Transverse colon (tissue), 4 donors: ENCODE measurements around the gene UNC80.

Experiments used
- CTCF ChIP-seq, 5 experiments: fragments of 200-600 bp in 3 of 5; fragments of 450-650 bp in 2 of 5; sonication (generic) in 3 of 5; IDR thresholded peaks; 1 replicate in 2 of 5; 2 replicates in 3 of 5; pipeline ENCODE4 v1.5.1; 2016 to 2017; ENCODE audit warnings: antibody characterized with exemption in 5 of 5, inconsistent platforms in 3 of 5, mild to moderate bottlenecking in 2 of 5, moderate library complexity in 1 of 5
- POLR2AphosphoS5 ChIP-seq, 3 donors: sonication (generic); formaldehyde crosslinking; IDR thresholded peaks; one replicate each; pipeline ENCODE4 v1.6.1; 2016; ENCODE audit warnings: antibody characterized with exemption in 3 of 3

- TF ChIP-seq CTCF (IDR thresholded peaks at IDR 0.05) (no peak), POLR2AphosphoS5 (IDR thresholded peaks at IDR 0.05) (no peak)
These were observed 202.9 kb downstream of the UNC80 start for GRCh38 chr2:209974576-209974975.
